ENCODE results near the gene ZDHHC6.
"Not testable (repeated sequence)": the region's sequence is repeated elsewhere in the genome, so short reads cannot be mapped to it uniquely, and the experiment has no call there.

The ZDHHC6 gene

DNA sequence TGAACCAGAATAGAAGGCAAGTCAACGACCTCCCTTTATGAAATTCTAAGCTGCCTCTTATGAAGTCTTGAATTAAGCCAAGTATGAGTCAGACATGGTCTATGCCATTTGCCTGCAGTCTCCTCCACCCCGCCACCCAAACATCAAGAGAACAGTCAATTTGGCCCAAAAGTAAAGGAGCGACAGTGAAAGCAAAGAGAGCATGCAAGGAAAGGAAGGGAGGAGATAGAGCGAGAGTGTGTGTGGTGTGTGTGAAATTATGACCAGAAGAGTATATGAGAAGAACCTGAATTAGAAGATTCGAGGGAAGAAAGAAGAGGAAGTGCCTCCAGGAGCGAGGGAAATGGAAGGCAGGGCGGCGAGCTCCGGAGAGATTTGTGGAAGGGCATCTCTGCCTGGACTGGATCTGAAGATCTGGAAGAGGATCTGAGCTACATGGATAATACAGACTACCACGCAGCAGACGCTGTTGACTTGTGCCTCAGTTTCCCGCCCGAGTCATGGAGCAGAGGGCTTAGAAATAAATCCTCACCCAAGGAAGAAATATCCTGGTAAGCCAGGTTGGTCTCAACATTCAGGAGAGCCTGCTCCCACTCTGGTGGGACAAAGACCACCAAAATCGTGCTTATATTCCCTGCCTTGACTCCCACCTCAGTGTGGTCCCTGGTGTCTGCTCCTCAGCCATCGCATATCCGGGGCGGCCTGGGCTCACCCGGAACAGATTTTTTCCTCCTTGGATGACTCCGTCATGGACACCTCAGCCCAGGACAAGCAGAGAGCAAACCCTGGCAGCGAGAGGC, 459 bp downstream of the ZDHHC6 start:
- no peak for DNase-seq (ENCODE audit: low read depth)

GRCh38 chr10:112442063-112442462, 4.7 kb downstream of the ZDHHC6 start:
- no peak for DNase-seq (ENCODE audit: low read depth)

DNA sequence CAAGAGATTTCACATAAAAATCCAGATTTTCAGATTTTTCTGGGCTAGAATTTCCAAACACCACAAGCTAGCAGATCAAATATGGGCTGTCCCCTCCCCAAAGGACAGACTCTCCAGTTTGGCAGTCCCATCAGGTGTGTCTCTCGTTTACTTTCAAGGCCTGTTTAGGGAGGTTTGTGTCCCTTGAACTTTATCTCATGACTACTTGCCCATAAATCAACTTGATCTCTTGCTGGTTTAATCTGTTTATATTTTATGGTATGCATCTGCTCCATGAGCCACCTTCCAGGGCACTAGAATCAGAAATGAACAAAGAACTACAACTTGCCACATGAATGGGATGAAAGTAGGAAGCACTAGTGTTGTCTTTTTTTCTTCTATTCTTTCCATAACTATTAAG, 5.2 kb downstream of the ZDHHC6 start:
- DNase-seq (ENCODE audit: low read depth), result no peak

- no peak for DNase-seq (ENCODE audit: low read depth)
These were observed 8.4 kb downstream of the ZDHHC6 start for GRCh38 chr10:112438356-112438755.

- DNase-seq (ENCODE audit: low read depth), result peak; percentile 11
These were observed 11.6 kb downstream of the ZDHHC6 start for GRCh38 chr10:112434988-112435619.

- DNase-seq (ENCODE audit: low read depth), result no peak
These were observed 13.6 kb downstream of the ZDHHC6 start for GRCh38 chr10:112433136-112433535.

DNA sequence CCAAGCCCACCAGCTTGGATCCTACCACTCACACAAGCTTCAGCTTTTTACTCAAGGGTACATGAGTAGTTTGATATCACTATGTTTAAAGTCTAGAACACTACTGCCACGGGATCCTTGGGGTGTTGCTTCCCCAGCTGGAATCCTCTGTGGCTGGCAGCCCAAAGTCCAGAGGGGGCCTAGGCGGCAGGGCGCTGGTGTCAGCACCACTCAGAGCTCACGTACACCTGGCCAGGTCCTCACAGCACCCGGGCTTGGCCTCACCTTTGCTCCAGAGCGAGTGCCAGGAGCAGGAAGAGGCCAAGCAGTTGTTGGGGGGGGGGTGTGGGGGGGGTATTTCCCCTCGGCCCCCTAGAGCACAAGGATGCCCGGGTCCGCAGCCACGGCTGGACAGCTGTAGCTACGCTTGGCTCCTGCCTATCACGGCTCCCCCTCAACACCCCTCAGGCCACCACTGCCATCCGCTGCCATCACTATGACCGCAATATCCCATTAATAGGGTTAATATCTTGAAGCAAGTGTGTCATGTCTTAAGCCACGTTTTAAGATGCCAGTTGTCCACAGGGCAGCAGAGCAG, 17.0 kb downstream of the ZDHHC6 start:
- no peak for DNase-seq (ENCODE audit: low read depth)

DNA sequence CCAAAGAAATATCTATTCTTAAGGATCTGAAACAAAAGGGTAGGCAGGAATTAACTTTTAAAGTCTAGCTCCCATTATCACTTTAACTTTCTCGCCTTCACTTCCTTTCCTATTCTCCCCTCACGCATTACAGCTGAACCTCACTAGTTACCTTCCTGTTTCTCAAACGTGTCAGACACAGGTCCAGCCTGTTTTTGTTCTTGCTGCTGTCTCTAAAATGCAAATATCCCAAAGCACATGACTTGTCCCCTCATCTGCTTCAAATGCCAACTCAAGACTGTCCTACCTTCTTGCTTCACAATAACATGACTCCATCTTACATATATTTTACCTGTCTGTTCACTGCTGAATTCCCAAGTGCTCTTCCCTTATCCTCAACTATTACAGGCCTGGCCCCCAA, 17.6 kb downstream of the ZDHHC6 start:
- DNase-seq (ENCODE audit: low read depth), result no peak

DNA sequence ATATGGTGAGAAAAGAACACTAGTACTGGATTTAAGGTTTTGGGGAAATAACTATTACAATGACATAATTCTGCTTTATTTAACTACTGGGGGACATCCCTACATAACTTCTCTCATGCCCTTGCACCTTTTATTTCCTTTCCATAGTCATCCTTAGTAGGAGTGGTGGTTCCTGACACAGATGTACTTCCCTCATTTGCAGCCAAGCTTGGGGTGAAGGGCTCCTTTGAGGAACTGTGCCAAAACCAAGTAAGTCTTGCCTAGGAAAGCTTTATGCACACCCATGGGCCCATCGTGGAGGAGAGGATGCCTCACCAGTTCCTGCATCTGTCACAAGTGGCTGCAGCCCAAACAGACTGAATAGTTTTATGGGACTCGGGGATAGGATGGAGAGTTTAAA, 20.6 kb downstream of the ZDHHC6 start:
- DNase-seq (ENCODE audit: low read depth), result no peak

DNA sequence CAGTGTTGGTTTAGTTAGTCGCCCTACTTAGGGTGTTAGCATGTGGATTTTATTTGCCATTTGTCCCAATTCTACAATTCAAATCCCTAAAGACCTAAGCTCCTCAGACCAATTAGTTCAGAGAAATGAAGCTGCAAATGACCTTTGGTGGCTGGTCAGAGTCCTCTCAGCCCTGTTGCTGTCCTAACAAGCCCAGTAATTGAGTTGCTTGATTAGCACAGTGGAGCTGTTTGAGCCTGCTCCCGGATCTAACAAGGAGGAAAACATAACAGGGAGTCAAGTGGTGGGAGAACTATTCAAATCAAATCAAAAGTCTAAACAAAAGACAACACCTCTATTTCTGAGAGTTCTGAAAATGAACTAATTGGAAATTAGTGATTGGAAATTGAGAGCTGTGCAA, 22.1 kb downstream of the ZDHHC6 start:
- DNase-seq (ENCODE audit: low read depth), result no peak

DNA sequence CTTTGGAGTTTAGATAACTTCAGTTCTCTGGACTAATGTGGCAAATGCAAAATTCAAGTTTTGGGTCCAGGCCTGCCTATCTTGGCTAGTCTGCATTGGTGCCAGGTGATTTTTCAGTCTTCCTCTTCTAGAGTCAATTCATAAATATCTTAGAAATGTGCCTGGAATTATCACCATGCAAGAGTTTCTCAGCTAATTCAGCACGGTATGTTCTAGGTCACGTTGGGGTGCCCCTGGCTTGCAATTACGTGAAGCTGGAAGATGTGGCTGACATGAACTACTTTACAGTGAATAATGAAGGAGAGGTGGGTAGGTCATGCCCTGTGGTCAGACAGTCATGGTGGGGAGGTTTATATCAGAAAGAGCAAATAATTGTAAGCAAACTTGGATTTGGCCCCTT, 25.0 kb downstream of the ZDHHC6 start:
- no peak for DNase-seq (ENCODE audit: low read depth)

GRCh38 chr10:112412696-112413095, 34.0 kb downstream of the ZDHHC6 start:
- no peak for DNase-seq (ENCODE audit: low read depth)

- DNase-seq (ENCODE audit: low read depth), result no peak
These were observed 37.0 kb downstream of the ZDHHC6 start for GRCh38 chr10:112409755-112410154.

GRCh38 chr10:112409299-112409698, 37.4 kb downstream of the ZDHHC6 start:
- no peak for DNase-seq (ENCODE audit: low read depth)

DNA sequence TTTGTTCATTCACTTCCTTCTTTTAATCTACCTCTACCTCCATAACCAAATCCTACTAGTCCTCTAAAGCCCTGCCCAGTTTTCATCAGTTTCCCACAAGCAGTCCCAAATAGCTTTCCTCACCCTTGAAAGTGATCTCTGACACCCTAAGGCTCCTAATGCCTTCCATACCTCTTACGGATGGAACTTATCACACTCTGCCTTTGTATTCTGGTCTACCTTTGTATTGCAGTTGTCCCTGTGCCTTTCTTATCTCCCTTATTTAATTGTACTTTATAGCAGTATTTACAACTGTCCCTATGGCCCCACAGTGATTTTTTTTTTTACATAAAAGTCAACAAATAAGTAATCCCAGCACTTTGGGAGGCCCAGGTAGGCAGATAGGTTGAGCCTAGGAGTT, 39.0 kb downstream of the ZDHHC6 start:
- DNase-seq (ENCODE audit: low read depth), result no peak

- not testable (repeated sequence) for DNase-seq (ENCODE audit: low read depth)
These were observed 39.9 kb downstream of the ZDHHC6 start for GRCh38 chr10:112406806-112407205.

GRCh38 chr10:112404617-112405016, 42.1 kb downstream of the ZDHHC6 start:
- DNase-seq (ENCODE audit: low read depth), result no peak

GRCh38 chr10:112402917-112403316, 43.8 kb downstream of the ZDHHC6 start:
- no peak for DNase-seq (ENCODE audit: low read depth)

GRCh38 chr10:112397592-112397991, 49.1 kb downstream of the ZDHHC6 start:
- no peak for DNase-seq (ENCODE audit: low read depth)

- DNase-seq (ENCODE audit: low read depth), result no peak
These were observed 50.7 kb downstream of the ZDHHC6 start for GRCh38 chr10:112395809-112396530.

- DNase-seq (ENCODE audit: low read depth), result no peak
These were observed 52.2 kb downstream of the ZDHHC6 start for GRCh38 chr10:112394475-112394875.

GRCh38 chr10:112393827-112394226, 52.9 kb downstream of the ZDHHC6 start:
- DNase-seq (ENCODE audit: low read depth), result no peak

DNA sequence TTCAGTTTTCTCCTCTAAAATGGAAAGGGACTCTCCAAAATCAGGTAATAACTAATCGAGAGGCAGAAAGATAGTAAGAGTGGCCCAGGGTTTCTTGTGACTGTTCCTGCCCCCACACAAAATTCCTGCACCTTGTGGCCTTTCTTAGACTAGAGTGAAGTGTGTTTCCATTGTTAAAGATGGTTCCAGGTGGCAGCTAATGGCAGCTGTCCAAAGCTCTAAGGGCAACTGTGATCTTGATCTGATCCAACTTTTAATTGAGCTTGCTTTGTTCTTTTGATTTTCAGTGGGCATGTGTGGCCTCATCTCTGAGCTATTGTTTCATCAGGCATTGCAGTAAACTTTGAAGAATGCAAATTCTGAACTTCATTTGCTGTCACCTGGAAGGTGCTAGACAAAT, 53.4 kb downstream of the ZDHHC6 start:
- DNase-seq (ENCODE audit: low read depth), result no peak
